Activated CD4-positive, alpha-beta T cell treated with anti-CD3 and anti-CD28 coated beads for 36 hours (primary cell): Measurements from ENCODE around the gene RPAP3. TPM values are rescaled to one million over a fixed set of nuclear protein-coding genes. Genes with fewer than 3 reads are reported as not detected.

Experiments
- ATAC-seq: fragments of 200-7000 bp; cut with Tn5 transposase; one replicate; pipeline ENCODE4 v1.10.0; 2021; ENCODE audit warnings: mild to moderate bottlenecking, moderate library complexity
- CTCF ChIA-PET: fragments of 350-600 bp; sonication (Branson Sonifier 250); formaldehyde crosslinking; loops from one replicate; lab custom pipeline; 2021; ENCODE audit warnings: antibody characterized with exemption; lab: Charles Lee
- POLR2A ChIA-PET: fragments of 350-600 bp; sonication (Branson Sonifier 250); formaldehyde crosslinking; loops from one replicate; lab custom pipeline; 2021; ENCODE audit warnings: antibody characterized with exemption, inconsistent platforms; lab: Charles Lee
- DNase-seq: peaks from one replicate; pipeline ENCODE4 v3.0.0-alpha.2; 2020
- H3K27ac Mint-ChIP-seq: one replicate; pipeline ENCODE4 v1.8.0; 2021; ENCODE audit warnings: mixed read lengths
- H3K27me3 Mint-ChIP-seq: one replicate; pipeline ENCODE4 v1.8.0; 2021; ENCODE audit warnings: mixed read lengths
- H3K36me3 Mint-ChIP-seq: one replicate; pipeline ENCODE4 v1.8.0; 2021; ENCODE audit warnings: low read depth, mixed read lengths
- H3K4me1 Mint-ChIP-seq: one replicate; pipeline ENCODE4 v1.8.0; 2021; ENCODE audit warnings: mixed read lengths
- H3K4me3 Mint-ChIP-seq: one replicate; pipeline ENCODE4 v1.8.0; 2021; ENCODE audit warnings: mild to moderate bottlenecking, moderate library complexity, mixed read lengths
- H3K9me3 Mint-ChIP-seq: one replicate; pipeline ENCODE4 v1.8.0; 2021; ENCODE audit warnings: low read depth, mixed read lengths
- intact Hi-C, 2 experiments: fragments of 100-400 bp; cut with DNase I in 1 of 2; cut with micrococcal nuclease in 1 of 2; formaldehyde crosslinking; loops; one replicate each; pipeline versions ENCODE4 v1.14.2 to v1.15.1; 2022 to 2024; cut with DNase I, micrococcal nuclease
- total RNA-seq, 2 experiments: library from RNA; stranded (reverse); gene quantifications; one replicate each; pipeline ENCODE4 v1.2.3, GENCODE V29; 2021

The RPAP3 gene
- total RNA-seq, 2 experiments from 2014 or later: 55.3 to 62.8 TPM

- ChIA-PET CTCF (interaction anchor here (0.7 to 13.4 kb wide), 40 partner anchors 8 to 1246 kb away, joined by 3 to 449 read pairs (median 4); partner anchors contain the start of genes ENDOU, RAPGEF3, SLC48A1 and TMEM106C), POLR2A (interaction anchor here (0.8 kb wide), 1 partner anchor 13 kb away, joined by 5 read pairs; no protein-coding TSS in a partner anchor)
- Mint-ChIP-seq H3K36me3 (no peaks in the 10 kb centered on the region), H3K4me1 (peaks cover 17% of the 10 kb centered on the region), H3K27ac (no peak overlapping the region), H3K9me3 (no peaks in the 10 kb centered on the region), H3K27me3 (peaks cover 2% of the 10 kb centered on the region), H3K4me3 (no peak overlapping the region)
- ATAC-seq (peak; percentile 59), DNase-seq (peak; percentile 88)
- intact Hi-C loops: loop anchor here (1.0 to 2.0 kb wide), 9 partner anchors 16 to 207 kb away; partner anchors contain the start of gene RAPGEF3 (in 1 of the 2)
Measured at GRCh38 chr12:47742253-47742825, 36.5 kb upstream of the RPAP3 start.

- ATAC-seq: peak; percentile 70
- H3K4me3 Mint-ChIP-seq: no peak overlapping the region
- peaks cover 2% of the 10 kb centered on the region for H3K27me3 Mint-ChIP-seq
- peak; percentile 80 for DNase-seq
- POLR2A ChIA-PET: interaction anchor here (0.8 kb wide), 1 partner anchor 9 kb away, joined by 3 read pairs; no protein-coding TSS in a partner anchor
- no peak overlapping the region for H3K27ac Mint-ChIP-seq
- H3K4me1 Mint-ChIP-seq: peaks cover 17% of the 10 kb centered on the region
- CTCF ChIA-PET: interaction anchor here (0.6 to 13.4 kb wide), 37 partner anchors 9 to 557 kb away, joined by 3 to 449 read pairs (median 5); partner anchors contain the start of genes ENDOU, RAPGEF3, SLC48A1 and TMEM106C
- H3K9me3 Mint-ChIP-seq: no peaks in the 10 kb centered on the region
- intact Hi-C loops: no loop called here
- no peaks in the 10 kb centered on the region for H3K36me3 Mint-ChIP-seq
Measured at GRCh38 chr12:47741340-47741703, 35.5 kb upstream of the RPAP3 start.

- Mint-ChIP-seq H3K27ac (no peak overlapping the region), H3K27me3 (peaks cover 2% of the 10 kb centered on the region), H3K4me1 (peaks cover 17% of the 10 kb centered on the region), H3K4me3 (no peak overlapping the region), H3K36me3 (no peaks in the 10 kb centered on the region), H3K9me3 (no peaks in the 10 kb centered on the region)
- ATAC-seq (no peak), DNase-seq (no peak)
- ChIA-PET POLR2A (interaction anchor here (0.8 kb wide), 1 partner anchor 9 kb away, joined by 3 read pairs; no protein-coding TSS in a partner anchor), CTCF (interaction anchor here (0.6 to 13.4 kb wide), 24 partner anchors 9 to 557 kb away, joined by 3 to 449 read pairs (median 5); partner anchors contain the start of genes ENDOU, RAPGEF3, SLC48A1 and VDR)
- intact Hi-C loops: no loop called here
Measured at GRCh38 chr12:47740606-47741339, 34.9 kb upstream of the RPAP3 start.

- no peak overlapping the region for H3K4me3 Mint-ChIP-seq
- ChIA-PET CTCF (interaction anchor here (0.7 to 13.4 kb wide), 8 partner anchors 8 to 440 kb away, joined by 3 to 449 read pairs (median 63); partner anchors contain the start of genes RAPGEF3 and SLC48A1), POLR2A (no interaction called here)
- H3K36me3 Mint-ChIP-seq: no peaks in the 10 kb centered on the region
- ATAC-seq: no peak
- peaks cover 2% of the 10 kb centered on the region for H3K27me3 Mint-ChIP-seq
- H3K27ac Mint-ChIP-seq: no peak overlapping the region
- intact Hi-C loops: no loop called here
- DNase-seq: no peak
- peaks cover 17% of the 10 kb centered on the region for H3K4me1 Mint-ChIP-seq
- no peaks in the 10 kb centered on the region for H3K9me3 Mint-ChIP-seq
Measured at GRCh38 chr12:47739979-47740378, 34.1 kb upstream of the RPAP3 start.

- ChIA-PET CTCF (interaction anchor here (1.2 to 13.4 kb wide), 4 partner anchors 20 to 441 kb away, joined by 3 to 449 read pairs (median 110); partner anchors contain the start of genes RAPGEF3 and SLC48A1), POLR2A (no interaction called here)
- peaks cover 2% of the 10 kb centered on the region for H3K27me3 Mint-ChIP-seq
- H3K36me3 Mint-ChIP-seq: no peaks in the 10 kb centered on the region
- ATAC-seq (no peak), DNase-seq (no peak)
- H3K4me3 Mint-ChIP-seq: no peak overlapping the region
- intact Hi-C loops: no loop called here
- peaks cover 17% of the 10 kb centered on the region for H3K4me1 Mint-ChIP-seq
- H3K9me3 Mint-ChIP-seq: no peaks in the 10 kb centered on the region
- no peak overlapping the region for H3K27ac Mint-ChIP-seq
Measured at GRCh38 chr12:47739297-47739696, 33.5 kb upstream of the RPAP3 start.

- Mint-ChIP-seq H3K27me3 (no peaks in the 10 kb centered on the region), H3K36me3 (no peaks in the 10 kb centered on the region), H3K4me1 (peaks cover 17% of the 10 kb centered on the region), H3K4me3 (no peak overlapping the region), H3K27ac (no peak overlapping the region), H3K9me3 (no peaks in the 10 kb centered on the region)
- DNase-seq (no peak), ATAC-seq (no peak)
- intact Hi-C loops: no loop called here
- POLR2A ChIA-PET: no interaction called here
- CTCF ChIA-PET: interaction anchor here (1.0 to 13.4 kb wide), 4 partner anchors 19 to 101 kb away, joined by 3 to 449 read pairs (median 3); partner anchors contain the start of gene SLC48A1
Measured at GRCh38 chr12:47737936-47738594, 32.2 kb upstream of the RPAP3 start.

- ChIA-PET POLR2A (interaction anchor here (0.6 to 0.7 kb wide), 2 partner anchors 75 to 823 kb away, joined by 3 read pairs; no protein-coding TSS in a partner anchor), CTCF (interaction anchor here (0.6 to 13.4 kb wide), 8 partner anchors 11 to 155 kb away, joined by 3 to 449 read pairs (median 3); partner anchors contain the start of genes ENDOU and SLC48A1)
- H3K9me3 Mint-ChIP-seq: no peaks in the 10 kb centered on the region
- ATAC-seq (no peak), DNase-seq (no peak)
- no peak overlapping the region for H3K27ac Mint-ChIP-seq
- intact Hi-C loops: no loop called here
- no peak overlapping the region for H3K4me3 Mint-ChIP-seq
- peaks cover 12% of the 10 kb centered on the region for H3K4me1 Mint-ChIP-seq
- H3K27me3 Mint-ChIP-seq: no peaks in the 10 kb centered on the region
- H3K36me3 Mint-ChIP-seq: no peaks in the 10 kb centered on the region
Measured at GRCh38 chr12:47736877-47737676, 31.2 kb upstream of the RPAP3 start.

GRCh38 chr12:47736216-47736615, 30.4 kb upstream of the RPAP3 start:
- H3K4me1 Mint-ChIP-seq: peaks cover 5% of the 10 kb centered on the region
- ChIA-PET CTCF (interaction anchor here (0.7 to 13.4 kb wide), 6 partner anchors 11 to 156 kb away, joined by 3 to 449 read pairs (median 4); partner anchors contain the start of genes ENDOU and SLC48A1), POLR2A (interaction anchor here (0.6 to 0.7 kb wide), 2 partner anchors 76 to 822 kb away, joined by 3 read pairs; no protein-coding TSS in a partner anchor)
- H3K36me3 Mint-ChIP-seq: no peaks in the 10 kb centered on the region
- H3K27me3 Mint-ChIP-seq: no peaks in the 10 kb centered on the region
- intact Hi-C loops: no loop called here
- DNase-seq (no peak), ATAC-seq (no peak)
- no peaks in the 10 kb centered on the region for H3K9me3 Mint-ChIP-seq
- no peak overlapping the region for H3K27ac Mint-ChIP-seq
- no peak overlapping the region for H3K4me3 Mint-ChIP-seq

GRCh38 chr12:47735649-47736048, 29.8 kb upstream of the RPAP3 start:
- H3K27ac Mint-ChIP-seq: no peak overlapping the region
- H3K27me3 Mint-ChIP-seq: no peaks in the 10 kb centered on the region
- H3K9me3 Mint-ChIP-seq: no peaks in the 10 kb centered on the region
- CTCF ChIA-PET: interaction anchor here (13.4 kb wide), 1 partner anchor 38 kb away, joined by 449 read pairs; the partner anchor contains the start of gene SLC48A1
- POLR2A ChIA-PET: no interaction called here
- no peaks in the 10 kb centered on the region for H3K36me3 Mint-ChIP-seq
- no peak overlapping the region for H3K4me3 Mint-ChIP-seq
- ATAC-seq (no peak), DNase-seq (no peak)
- peaks cover 4% of the 10 kb centered on the region for H3K4me1 Mint-ChIP-seq
- intact Hi-C loops: no loop called here
